ENCODE measurements around the gene ARMC9.

ARMC9 gene

GRCh38 chr2:231379266-231380215 lies 181.1 kb downstream of the ARMC9 start:
- peak in 30 of 42 donors; percentile 31 to 85 (median 62) for DNase-seq
- intact Hi-C loops (cut with DNase I): no loop called here

GRCh38 chr2:231380307-231380706 lies 181.9 kb downstream of the ARMC9 start:
- no peak for DNase-seq
- intact Hi-C loops (cut with DNase I): no loop called here

GRCh38 chr2:231380991-231381847 lies 182.8 kb downstream of the ARMC9 start:
- intact Hi-C loops (cut with DNase I): no loop called here
- DNase-seq: no peak

GRCh38 chr2:231382116-231382515 lies 183.7 kb downstream of the ARMC9 start:
- DNase-seq: no peak
- intact Hi-C loops (cut with DNase I): no loop called here

GRCh38 chr2:231383416-231384108 lies 185.1 kb downstream of the ARMC9 start:
- DNase-seq: no peak

GRCh38 chr2:231384109-231384435 lies 185.6 kb downstream of the ARMC9 start:
- intact Hi-C loops (cut with DNase I): no loop called here
- DNase-seq: no peak

More at GRCh38 chr2:231383416-231384108, 185.1 kb downstream of the ARMC9 start:
- intact Hi-C loops (cut with DNase I): no loop called here

GRCh38 chr2:231384970-231385369 lies 186.5 kb downstream of the ARMC9 start:
- DNase-seq: no peak
- intact Hi-C loops (cut with DNase I): no loop called here

GRCh38 chr2:231385429-231385828 lies 187.0 kb downstream of the ARMC9 start:
- DNase-seq: no peak
- intact Hi-C loops (cut with DNase I): no loop called here

GRCh38 chr2:231386446-231386845 lies 188.0 kb downstream of the ARMC9 start:
- no peak for DNase-seq
- intact Hi-C loops (cut with DNase I): no loop called here

- DNase-seq: peak; percentile 86 to 98 (median 95)
- intact Hi-C loops (cut with DNase I): no loop called here
These were observed 189.7 kb downstream of the ARMC9 start for GRCh38 chr2:231387904-231388724.

- DNase-seq: no peak
- intact Hi-C loops (cut with DNase I): no loop called here
These were observed 190.4 kb downstream of the ARMC9 start for GRCh38 chr2:231388725-231389346.

GRCh38 chr2:231390667-231391066 lies 192.2 kb downstream of the ARMC9 start:
- intact Hi-C loops (cut with DNase I): loop anchor here (5.0 kb wide), 1 partner anchor 43 kb away; no protein-coding TSS in a partner anchor
- no peak for DNase-seq

GRCh38 chr2:231391981-231392380 lies 193.6 kb downstream of the ARMC9 start:
- intact Hi-C loops (cut with DNase I): loop anchor here (5.0 kb wide), 1 partner anchor 45 kb away; no protein-coding TSS in a partner anchor
- DNase-seq: no peak

GRCh38 chr2:231392431-231393148 lies 194.2 kb downstream of the ARMC9 start:
- intact Hi-C loops (cut with DNase I): loop anchor here (5.0 kb wide), 1 partner anchor 45 kb away; no protein-coding TSS in a partner anchor
- no peak for DNase-seq

GRCh38 chr2:231393149-231394131 lies 195.0 kb downstream of the ARMC9 start:
- intact Hi-C loops (cut with DNase I): loop anchor here (5.0 kb wide), 1 partner anchor 46 kb away; no protein-coding TSS in a partner anchor
- DNase-seq: peak in 5 of 42 donors; percentile 45 to 67 (median 52)

All from head of caudate nucleus (tissue), 42 donors.